GM12878 (cell line): ENCODE data around the gene PSENEN. TPM values are rescaled to one million over a fixed set of nuclear protein-coding genes. Genes with fewer than 3 reads are reported as not detected.

Source experiments
- ATAC-seq: fragments of 200-7000 bp; cut with Tn5 transposase; 3 replicates; pipeline ENCODE4 v1.9.1; 2020; ENCODE audit warnings: mild to moderate bottlenecking, moderate library complexity
- BruUV-seq: library from RNA; stranded (reverse); fragments of 400-500 nt; replicated peaks from 2 replicates; lab custom pipeline; 2021; lab: Mats Ljungman, UMichigan
- CTCF ChIA-PET: fragments of 300-600 bp; sonication (Branson Sonifier 250); formaldehyde crosslinking; extraction: SDS; loops from one replicate; lab custom pipeline; 2021; ENCODE audit warnings: inconsistent platforms; lab: Yijun Ruan, JAX
- POLR2A ChIA-PET: fragments of 350-600 bp; formaldehyde crosslinking; extraction: SDS; loops from one replicate; lab custom pipeline; 2021; ENCODE audit warnings: inconsistent platforms; lab: Charles Lee
- RAD21 ChIA-PET: fragments of 300-600 bp; sonication (Branson Sonifier 250); formaldehyde crosslinking; loops from one replicate; lab custom pipeline; 2023; ENCODE audit warnings: antibody characterized with exemption; ENCODE audit not compliant: unreplicated experiment; lab: Charles Lee
- SMC1A ChIA-PET: fragments of 300-600 bp; sonication (Branson Sonifier 250); formaldehyde crosslinking; loops from one replicate; lab custom pipeline; 2023; ENCODE audit not compliant: unreplicated experiment, uncharacterized antibody; lab: Charles Lee
- DNase-seq: peaks from one replicate; pipeline ENCODE4 v3.0.0-alpha.2; 2011; ENCODE audit warnings: low read depth, low spot score
- FAIRE-seq: peaks from 3 replicates; lab custom pipeline; 2011; peaks lifted over from hg19 to GRCh38; lab: Jason Lieb, UNC
- H2AFZ ChIP-seq: 2 replicates; pipeline ENCODE4 v1.6.0; 2011; ENCODE audit warnings: low read depth, low read length, control low read depth; ENCODE audit not compliant: control insufficient read depth
- H3K27ac ChIP-seq: 2 replicates; pipeline ENCODE4 v1.5.1; 2011; ENCODE audit warnings: control low read depth; ENCODE audit not compliant: control insufficient read depth, insufficient read depth
- H3K27me3 ChIP-seq, 2 experiments: replicated peaks in 1 of 2; 2 replicates each; pipeline versions ENCODE4 v1.6.0 to v1.6.1; 2011; ENCODE audit warnings: low read length in 1 of 2; ENCODE audit not compliant: control insufficient read depth in 2 of 2, insufficient read depth in 2 of 2
- H3K36me3 ChIP-seq, 2 experiments: 2 replicates each; pipeline ENCODE4 v1.5.1; 2011; ENCODE audit warnings: low read length in 1 of 2; ENCODE audit not compliant: control insufficient read depth in 2 of 2, insufficient read depth in 2 of 2
- H3K4me1 ChIP-seq: 2 replicates; pipeline ENCODE4 v1.6.1; 2011; ENCODE audit warnings: mild to moderate bottlenecking, low read length, moderate library complexity, mixed read lengths; ENCODE audit not compliant: control insufficient read depth, insufficient read depth
- H3K4me2 ChIP-seq: 2 replicates; pipeline ENCODE4 v1.6.0; 2011; ENCODE audit warnings: control low read depth; ENCODE audit not compliant: control insufficient read depth, insufficient read depth
- H3K4me3 ChIP-seq: fragments of 200-600 bp; sonication (generic); 2 replicates; pipeline ENCODE4 v1.5.1; 2016
- H3K79me2 ChIP-seq: 2 replicates; pipeline ENCODE4 v1.6.0; 2011; ENCODE audit warnings: low read length; ENCODE audit not compliant: control insufficient read depth, insufficient read depth
- H3K9ac ChIP-seq: 2 replicates; pipeline ENCODE4 v1.8.0; 2011; ENCODE audit warnings: low read length, control low read depth, mixed read lengths; ENCODE audit not compliant: control insufficient read depth, insufficient read depth
- H3K9me3 ChIP-seq: replicated peaks from 3 replicates; pipeline ENCODE4 v1.5.1; 2011; ENCODE audit warnings: mild to moderate bottlenecking, low read length; ENCODE audit not compliant: control insufficient read depth, insufficient read depth
- H4K20me1 ChIP-seq: 2 replicates; pipeline ENCODE4 v1.6.0; 2011; ENCODE audit not compliant: control insufficient read depth, insufficient read depth
- CTCF ChIP-seq, 3 experiments: IDR thresholded peaks in 2 of 3; conservative IDR thresholded peaks in 1 of 3; 2 replicates each; pipeline ENCODE4 v1.5.1; 2011; ENCODE audit warnings: low read depth in 3 of 3, low read length in 3 of 3, mild to moderate bottlenecking in 3 of 3, control low read depth in 2 of 3, moderate library complexity in 2 of 3, inconsistent platforms in 1 of 3, mixed read lengths in 1 of 3; ENCODE audit not compliant: control insufficient read depth in 2 of 3, insufficient read depth in 1 of 3; ENCODE audit errors: extremely low read depth in 1 of 3
- EZH2 ChIP-seq: IDR thresholded peaks from 2 replicates; pipeline ENCODE4 v1.6.1; 2012; ENCODE audit warnings: low read depth, mild to moderate bottlenecking, control low read depth, inconsistent platforms, low read length, borderline replicate concordance; ENCODE audit not compliant: control insufficient read depth
- RAD21 ChIP-seq: IDR thresholded peaks from 2 replicates; pipeline ENCODE4 v1.6.1; 2011; ENCODE audit warnings: mild to moderate bottlenecking, low read depth, low read length, moderate library complexity; ENCODE audit not compliant: insufficient read depth
- SMC3 ChIP-seq: IDR thresholded peaks from 2 replicates; pipeline ENCODE4 v1.6.1; 2011; ENCODE audit warnings: low read length, improper control_type of control experiment, borderline replicate concordance
- WGBS: methylation state at CpG from one replicate; pipeline ENCODE4 v1.1.6; 2016; ENCODE audit warnings: low lambda C conversion rate; ENCODE audit not compliant: insufficient replicate concordance, insufficient coverage; ENCODE audit errors: missing lambda C conversion rate; 5-methylcytosine and 5-hydroxymethylcytosine counted together
- in situ Hi-C: fragments of 300-500 bp; cut with MboI; formaldehyde crosslinking; loops from 9 replicates; pipeline ENCODE4 v1.14.3; 2018; ENCODE audit warnings: mixed read lengths
- intact Hi-C: fragments of 100-400 bp; cut with micrococcal nuclease; formaldehyde crosslinking; loops from one replicate; pipeline ENCODE4 v1.14.2; 2022; ENCODE audit not compliant: unreplicated experiment
- polyA plus RNA-seq, 11 experiments: library from polyadenylated mRNA; depleted of rRNA in 4 of 11; unstranded in 6 of 11; stranded (reverse) in 5 of 11; fragments of >200 nt; fragmentation: Nextera tagmentation in 4 of 11; fragmentation: Illumina TruSeq in 1 of 11; extraction: Ambion mirVana in 4 of 11; extraction: Trizol in 1 of 11; gene quantifications; 1 replicate in 1 of 11; 2 replicates in 10 of 11; pipeline versions ENCODE4 v1.2.1 to v1.2.3, GENCODE V29; 2011 to 2016; ENCODE audit warnings: inconsistent platforms in 2 of 11, missing spikeins in 2 of 11, low read depth in 1 of 11
- total RNA-seq, 4 experiments: library from RNA; depleted of rRNA in 3 of 4; stranded (reverse); fragments of >200 nt in 3 of 4; fragmentation: Illumina TruSeq in 1 of 4; extraction: Trizol in 1 of 4; gene quantifications; 2 replicates each; pipeline versions ENCODE4 v1.2.1 to v1.2.3, GENCODE V29; 2013 to 2021

Gene PSENEN
- total and polyA plus RNA-seq, 10 of the 15 experiments (the other 5 are each of a cell fraction or from before 2014, with no cell fraction given) = 14.4 to 178 (median 43.5) TPM

GRCh38 chr19:35790981-35791813, 45.7 kb downstream of the PSENEN start:
- no peak overlapping the region for H3K4me3 ChIP-seq
- intact Hi-C loops (no loop called here), in situ Hi-C loops (no loop called here)
- H3K9ac ChIP-seq = no peak overlapping the region
- CTCF ChIA-PET = interaction anchor here (1.0 kb wide), 1 partner anchor 98 kb away, joined by 3 read pairs; no protein-coding TSS in a partner anchor
- H3K27me3 ChIP-seq = no peaks in the 10 kb centered on the region; a peak in 1 of 4 replicates
- no TSS peak for BruUV-seq
- SMC1A ChIA-PET = no interaction called here
- H2AFZ ChIP-seq = no peak overlapping the region
- no peaks in the 10 kb centered on the region for H3K4me1 ChIP-seq
- no peaks in the 10 kb centered on the region for H3K9me3 ChIP-seq
- H3K79me2 ChIP-seq = no peaks in the 10 kb centered on the region
- TF ChIP-seq EZH2 (no peak), SMC3 (peak; percentile 24; the same call in 1 of the 2 replicates), RAD21 (peak; percentile 26; the same call in 1 of the 2 replicates), CTCF (IDR thresholded peaks at IDR 0.05 in 2 of 3, conservative IDR thresholded peaks at IDR 0.05 in 1 of 3; ENCODE audit: control insufficient read depth in 2 of 3, extremely low read depth in 1 of 3, insufficient read depth in 1 of 3, low read depth in 3 of 3, low read length in 3 of 3) (peak; percentile 25 to 32 (median 28); a peak in 4 of 6 replicates)
- no peak overlapping the region for H3K4me2 ChIP-seq
- POLR2A ChIA-PET = no interaction called here
- H3K36me3 ChIP-seq = no peaks in the 10 kb centered on the region
- no peak overlapping the region for H3K27ac ChIP-seq
- RAD21 ChIA-PET = interaction anchor here (0.9 kb wide), 1 partner anchor 97 kb away, joined by 3 read pairs; no protein-coding TSS in a partner anchor
- ATAC-seq = peak; percentile 78
- WGBS = 34% methylated on average over 20 of the region's 20 CpGs
- no peak for DNase-seq
- H4K20me1 ChIP-seq = no peaks in the 10 kb centered on the region
- no peak for FAIRE-seq
